GM21723 (cell line): ENCODE results near the gene CTRB2.
"Not testable (repeated sequence)": the region's sequence is repeated elsewhere in the genome, so short reads cannot be mapped to it uniquely, and the experiment has no call there.

Experiments used
- ATAC-seq: cut with Tn5 transposase; IDR thresholded peaks from one replicate; pipeline ENCODE4 v1.9.1; 2021; ENCODE audit warnings: mild to moderate bottlenecking, moderate library complexity; ENCODE audit not compliant: unreplicated experiment

CTRB2 gene

GRCh38 chr16:75227361-75228142, 20.6 kb upstream of the CTRB2 start:
- no peak for ATAC-seq

- ATAC-seq = no peak
These were observed 19.8 kb upstream of the CTRB2 start for GRCh38 chr16:75226550-75227360.

- no peak for ATAC-seq
These were observed 18.9 kb upstream of the CTRB2 start for GRCh38 chr16:75225678-75226515.

- no peak for ATAC-seq
These were observed 18.1 kb upstream of the CTRB2 start for GRCh38 chr16:75225092-75225491.

- ATAC-seq = no peak
These were observed 17.5 kb upstream of the CTRB2 start for GRCh38 chr16:75224306-75225082.

- not testable (repeated sequence) for ATAC-seq
These were observed 16.2 kb upstream of the CTRB2 start for GRCh38 chr16:75223129-75223528.

GRCh38 chr16:75222271-75222783, 15.4 kb upstream of the CTRB2 start:
- no peak for ATAC-seq

- ATAC-seq = no peak
These were observed 12.9 kb upstream of the CTRB2 start for GRCh38 chr16:75219838-75220237.

GRCh38 chr16:75219088-75219487, 12.1 kb upstream of the CTRB2 start:
- ATAC-seq = no peak

- peak; percentile 84 for ATAC-seq
These were observed 11.5 kb upstream of the CTRB2 start, which contains the start of gene CTRB1 for GRCh38 chr16:75218256-75219076. TSS of gene CTRB1 (plus strand) at chr16:75218988. CDS start at chr16:75219008, 20 bp downstream.

- ATAC-seq = no peak
These were observed 10.5 kb upstream of the CTRB2 start for GRCh38 chr16:75217389-75217851.

- no peak for ATAC-seq
These were observed 9.6 kb upstream of the CTRB2 start for GRCh38 chr16:75216576-75216975.

- no peak for ATAC-seq
These were observed 9.2 kb upstream of the CTRB2 start for GRCh38 chr16:75216127-75216526.

GRCh38 chr16:75211286-75211685, 4.3 kb upstream of the CTRB2 start:
- not testable (repeated sequence) for ATAC-seq

GRCh38 chr16:75209944-75210343, 3.0 kb upstream of the CTRB2 start:
- ATAC-seq = no peak

- not testable (repeated sequence) for ATAC-seq
These were observed 2.6 kb upstream of the CTRB2 start for GRCh38 chr16:75209514-75209913.

GRCh38 chr16:75208861-75209505, 2.0 kb upstream of the CTRB2 start:
- no peak for ATAC-seq

GRCh38 chr16:75208242-75208825, 1.4 kb upstream of the CTRB2 start:
- ATAC-seq = no peak
